ENCODE results near the gene TOMM6. TPM values are rescaled to one million over a fixed set of nuclear protein-coding genes. Genes with fewer than 3 reads are reported as not detected.

The TOMM6 gene
- total and polyA plus RNA-seq, 2 donors from 2014 or later, result 150 to 479 TPM

GRCh38 chr6:41748102-41748477 is 39.4 kb upstream of the TOMM6 start:
- intact Hi-C loops (cut with DNase I), result no loop called here

GRCh38 chr6:41748542-41748941 is 39.0 kb upstream of the TOMM6 start:
- H3K4me3 ChIP-seq (ENCODE audit: low read length in 3 of 3), result no peak overlapping the region
- intact Hi-C loops (cut with DNase I), result no loop called here
- TF ChIP-seq CTCF (IDR thresholded peaks at IDR 0.05; ENCODE audit: borderline replicate concordance, extremely low read depth, insufficient read depth), result no peak
- DNase-seq, result peak in 1 of 5 donors; percentile 37
- H3K27me3 ChIP-seq (ENCODE audit: control insufficient read depth, insufficient read depth, low read length), result no peaks in the 10 kb centered on the region
- H3K9ac ChIP-seq (ENCODE audit: low read length in 3 of 3), result no peak overlapping the region
- no peak for FAIRE-seq
- H3K4me1 ChIP-seq (ENCODE audit: control insufficient read depth in 2 of 3, insufficient read depth in 2 of 3, low read depth in 1 of 3, low read length in 3 of 3), result no peaks in the 10 kb centered on the region
- no peak overlapping the region for H3K27ac ChIP-seq (ENCODE audit: low read depth in 2 of 2, low read length in 2 of 2)
- H3K36me3 ChIP-seq (ENCODE audit: control insufficient read depth in 2 of 3, insufficient read depth in 3 of 3, low read length in 3 of 3), result no peaks in the 10 kb centered on the region
- H3K9me3 ChIP-seq (ENCODE audit: control insufficient read depth in 2 of 3, insufficient read depth in 1 of 3, low read length in 3 of 3), result no peaks in the 10 kb centered on the region

More at GRCh38 chr6:41748102-41748477, 39.4 kb upstream of the TOMM6 start:
- no peak for TF ChIP-seq CTCF (IDR thresholded peaks at IDR 0.05; ENCODE audit: borderline replicate concordance, extremely low read depth, insufficient read depth)
- Histone ChIP-seq H3K27ac (ENCODE audit: low read depth in 2 of 2, low read length in 2 of 2) (no peak overlapping the region), H3K4me3 (ENCODE audit: low read length in 3 of 3) (no peak overlapping the region), H3K4me1 (ENCODE audit: control insufficient read depth in 2 of 3, insufficient read depth in 2 of 3, low read depth in 1 of 3, low read length in 3 of 3) (no peaks in the 10 kb centered on the region), H3K27me3 (ENCODE audit: control insufficient read depth, insufficient read depth, low read length) (no peaks in the 10 kb centered on the region), H3K9me3 (ENCODE audit: control insufficient read depth in 2 of 3, insufficient read depth in 1 of 3, low read length in 3 of 3) (no peaks in the 10 kb centered on the region), H3K9ac (ENCODE audit: low read length in 3 of 3) (no peak overlapping the region), H3K36me3 (ENCODE audit: control insufficient read depth in 2 of 3, insufficient read depth in 3 of 3, low read length in 3 of 3) (no peaks in the 10 kb centered on the region)
- FAIRE-seq (no peak), DNase-seq (no peak)

GRCh38 chr6:41750374-41750773 is 37.1 kb upstream of the TOMM6 start:
- TF ChIP-seq CTCF (IDR thresholded peaks at IDR 0.05; ENCODE audit: borderline replicate concordance, extremely low read depth, insufficient read depth), result no peak
- Histone ChIP-seq H3K9me3 (ENCODE audit: control insufficient read depth in 2 of 3, insufficient read depth in 1 of 3, low read length in 3 of 3) (no peaks in the 10 kb centered on the region), H3K27me3 (ENCODE audit: control insufficient read depth, insufficient read depth, low read length) (no peaks in the 10 kb centered on the region), H3K4me3 (ENCODE audit: low read length in 3 of 3) (no peak overlapping the region), H3K27ac (ENCODE audit: low read depth in 2 of 2, low read length in 2 of 2) (no peak overlapping the region), H3K4me1 (ENCODE audit: control insufficient read depth in 2 of 3, insufficient read depth in 2 of 3, low read depth in 1 of 3, low read length in 3 of 3) (no peaks in the 10 kb centered on the region), H3K36me3 (ENCODE audit: control insufficient read depth in 2 of 3, insufficient read depth in 3 of 3, low read length in 3 of 3) (no peaks in the 10 kb centered on the region), H3K9ac (ENCODE audit: low read length in 3 of 3) (no peak overlapping the region)
- no peak for DNase-seq
- intact Hi-C loops (cut with DNase I), result no loop called here
- FAIRE-seq, result no peak

GRCh38 chr6:41755895-41756294 is 31.6 kb upstream of the TOMM6 start:
- Histone ChIP-seq H3K27ac (ENCODE audit: low read depth in 2 of 2, low read length in 2 of 2) (no peak overlapping the region), H3K4me1 (ENCODE audit: control insufficient read depth in 2 of 3, insufficient read depth in 2 of 3, low read depth in 1 of 3, low read length in 3 of 3) (no peaks in the 10 kb centered on the region), H3K9me3 (ENCODE audit: control insufficient read depth in 2 of 3, insufficient read depth in 1 of 3, low read length in 3 of 3) (no peaks in the 10 kb centered on the region), H3K9ac (ENCODE audit: low read length in 3 of 3) (no peak overlapping the region), H3K27me3 (ENCODE audit: control insufficient read depth, insufficient read depth, low read length) (no peaks in the 10 kb centered on the region), H3K4me3 (ENCODE audit: low read length in 3 of 3) (no peak overlapping the region), H3K36me3 (ENCODE audit: control insufficient read depth in 2 of 3, insufficient read depth in 3 of 3, low read length in 3 of 3) (no peaks in the 10 kb centered on the region)
- TF ChIP-seq CTCF (IDR thresholded peaks at IDR 0.05; ENCODE audit: borderline replicate concordance, extremely low read depth, insufficient read depth), result no peak
- DNase-seq, result peak in 1 of 5 donors; percentile 10
- intact Hi-C loops (cut with DNase I), result no loop called here
- no peak for FAIRE-seq
